NB4 (cell line): Measurements from ENCODE around the gene ECSIT.
A peak's percentile ranks its signal among the peaks of the same experiment; 100 is the strongest.

Source experiments
- DNase-seq: peaks from one replicate; pipeline ENCODE4 v3.0.0; 2010; ENCODE audit warnings: low read depth
- H3K4me3 ChIP-seq: one replicate; pipeline ENCODE4 v1.5.1; 2011; ENCODE audit warnings: mild to moderate bottlenecking, low read depth, low read length, moderate library complexity
- CTCF ChIP-seq: IDR thresholded peaks from one replicate; pipeline ENCODE4 v1.5.1; 2012; ENCODE audit warnings: low read depth, low read length
- MYC ChIP-seq: IDR thresholded peaks from 2 replicates; pipeline ENCODE4 v1.6.1; 2011; ENCODE audit warnings: low read depth, low read length
- POLR2A ChIP-seq: IDR thresholded peaks from 2 replicates; pipeline ENCODE4 v1.6.1; 2011; ENCODE audit warnings: mild to moderate bottlenecking; ENCODE audit not compliant: insufficient read length; ENCODE audit errors: extremely low read depth
- TF ChIP-seq, protein P1 (sequence below): IDR thresholded peaks from 2 replicates; pipeline ENCODE4 v1.6.1; 2011; ENCODE audit warnings: low read depth, low read length

ECSIT gene

DNA sequence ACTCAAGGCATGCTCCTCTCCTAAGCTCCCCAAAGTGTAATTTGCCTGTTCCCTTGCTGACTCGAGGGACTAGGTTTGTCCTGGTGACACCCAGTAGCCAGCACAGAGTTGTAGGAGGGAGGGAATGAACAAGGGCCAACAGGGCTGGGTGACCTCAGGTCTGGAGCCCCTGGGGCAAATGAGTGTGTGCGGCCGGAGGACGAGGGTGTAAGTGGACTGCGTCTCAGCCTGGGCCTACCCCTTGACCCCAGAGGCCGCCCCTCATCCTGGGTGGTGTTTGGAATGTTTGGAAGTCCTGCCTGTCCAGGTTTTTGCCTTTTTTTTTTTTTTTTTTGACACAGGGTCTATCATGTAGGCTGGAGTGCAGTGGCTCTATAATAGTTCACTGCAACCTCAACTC lies 22.0 kb downstream of the ECSIT start:
- TF ChIP-seq POLR2A, result no peak
- TF ChIP-seq, protein P1, sequence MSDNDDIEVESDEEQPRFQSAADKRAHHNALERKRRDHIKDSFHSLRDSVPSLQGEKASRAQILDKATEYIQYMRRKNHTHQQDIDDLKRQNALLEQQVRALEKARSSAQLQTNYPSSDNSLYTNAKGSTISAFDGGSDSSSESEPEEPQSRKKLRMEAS, result no peak
- TF ChIP-seq CTCF, result no peak
- no peak for TF ChIP-seq MYC
- no peak overlapping the region for H3K4me3 ChIP-seq
- DNase-seq, result no peak

DNA sequence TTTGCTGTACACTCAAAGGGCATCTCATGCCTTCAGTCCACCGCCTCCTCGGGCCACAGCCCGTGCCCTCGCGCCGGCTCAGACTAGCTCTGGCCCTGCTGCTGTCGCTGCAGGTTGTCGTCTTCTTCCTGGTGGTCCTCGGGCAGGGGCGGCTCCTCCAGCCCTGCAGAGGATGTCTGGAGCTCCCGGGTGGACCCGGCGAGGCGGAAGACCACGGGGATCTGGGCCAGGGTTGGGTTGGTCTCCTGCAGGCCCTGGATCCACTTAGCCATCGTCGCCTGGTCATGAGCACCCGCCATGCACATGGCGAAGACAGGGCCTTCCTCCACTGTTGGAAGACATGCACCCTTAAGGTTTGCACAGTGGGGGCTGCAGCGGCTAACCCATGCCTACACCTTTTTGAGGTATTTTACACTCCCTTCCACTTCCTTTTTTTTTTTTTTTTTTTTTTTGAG lies 22.8 kb downstream of the ECSIT start:
- TF ChIP-seq, protein P1, result no peak
- TF ChIP-seq POLR2A (no peak), MYC (no peak), CTCF (no peak)
- peak overlapping the region; percentile 53 for H3K4me3 ChIP-seq
- no peak for DNase-seq

- peak within 1 kb of the TSS; percentile 53 for H3K4me3 ChIP-seq
- peak; percentile 92 for DNase-seq
- TF ChIP-seq CTCF, result no peak
- TF ChIP-seq MYC, result no peak
- TF ChIP-seq POLR2A, result peak; percentile 18
These were observed 23.3 kb downstream of the ECSIT start, which contains the start of gene ZNF653 for GRCh38 chr19:11505504-11506100. ZNF653 (minus strand) TSS chr19:11505839; CDS start chr19:11505786, 53 bp downstream.

DNA sequence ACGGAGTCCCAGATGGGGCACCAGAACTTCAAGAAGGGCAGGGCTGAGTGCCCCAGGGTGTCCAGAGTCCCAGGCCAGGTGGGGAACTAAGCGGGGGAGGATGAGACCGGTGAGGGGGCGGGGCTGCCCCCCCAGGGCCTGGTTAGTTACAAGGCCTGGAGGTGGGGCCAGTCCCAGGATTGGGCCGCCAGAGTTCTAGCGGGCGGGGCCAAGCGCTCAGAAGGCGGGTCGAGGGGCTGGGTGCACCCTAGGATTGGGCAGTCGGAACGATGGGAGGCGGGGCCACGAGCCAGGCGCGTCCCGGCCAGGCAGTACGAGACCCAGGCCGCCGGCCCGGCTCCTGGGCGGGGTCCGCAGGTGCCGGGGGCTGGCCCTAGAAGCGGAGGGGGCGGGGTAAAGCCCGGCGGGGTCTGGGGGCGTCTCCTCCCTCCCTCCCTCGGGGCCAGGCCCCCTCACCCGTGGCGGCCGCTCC lies 23.9 kb downstream of the ECSIT start:
- peak; percentile 94 for DNase-seq
- H3K4me3 ChIP-seq, result peak overlapping the region; percentile 49
- TF ChIP-seq MYC, result 0 out of 2 replicates have a peak, but pooled peaks have one; percentile 21
- TF ChIP-seq POLR2A, result no peak

GRCh38 chr19:11504502-11505031 lies 24.4 kb downstream of the ECSIT start:
- no peak for TF ChIP-seq POLR2A
- TF ChIP-seq, protein P1, result no peak
- no peak for TF ChIP-seq CTCF
- no peak for TF ChIP-seq MYC
- peak overlapping the region; percentile 49 for H3K4me3 ChIP-seq
- DNase-seq, result no peak

DNA sequence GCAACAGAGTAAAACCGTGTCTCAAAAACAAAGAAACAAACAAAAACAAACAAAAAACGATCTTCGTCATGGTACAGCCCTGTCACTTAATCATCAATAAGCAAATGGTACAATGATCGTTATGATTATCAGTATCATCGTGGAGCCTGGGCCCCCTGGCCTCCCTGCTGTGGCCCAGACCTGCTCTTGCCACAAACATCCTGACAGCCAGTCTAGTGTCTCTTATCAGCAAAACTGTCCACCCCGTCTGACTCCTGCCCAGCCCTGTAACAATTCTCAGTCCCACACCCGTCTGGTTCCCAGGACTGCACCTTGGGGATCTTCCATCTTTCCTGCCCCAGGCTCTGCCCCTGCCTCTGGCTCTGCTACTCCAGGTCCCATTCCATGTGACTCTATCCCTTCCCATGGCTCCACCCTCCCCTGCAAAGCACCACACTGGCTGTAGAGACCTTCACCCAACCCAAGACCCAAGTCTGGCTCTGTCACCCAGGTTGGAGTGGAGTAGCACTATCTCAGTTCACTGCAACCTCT lies 29.0 kb downstream of the ECSIT start:
- no peak for TF ChIP-seq CTCF
- TF ChIP-seq, protein P1, result no peak
- no peak for TF ChIP-seq MYC
- TF ChIP-seq POLR2A, result no peak
- H3K4me3 ChIP-seq, result no peak overlapping the region
- no peak for DNase-seq
